Transverse colon (tissue), 4 donors: ENCODE results near the gene RNF150. TPM values are rescaled to one million over a fixed set of nuclear protein-coding genes. Genes with fewer than 3 reads are reported as not detected.

Experiments
- DNase-seq: peaks from one replicate; pipeline ENCODE4 v3.0.0-alpha.2; 2019
- H3K27ac ChIP-seq, 4 donors: fragments of 200-600 bp; sonication (generic); 2 replicates each; pipeline ENCODE4 v1.5.1; 2016 to 2018; ENCODE audit warnings: inconsistent platforms in 4 of 4
- H3K27me3 ChIP-seq: fragments of 200-600 bp; sonication (generic); 2 replicates; pipeline ENCODE4 v1.5.1; 2017; ENCODE audit warnings: inconsistent platforms
- H3K36me3 ChIP-seq, 4 donors: fragments of 200-600 bp; sonication (generic); 2 replicates each; pipeline ENCODE4 v1.5.1; 2017 to 2019; ENCODE audit warnings: inconsistent platforms in 4 of 4
- H3K4me1 ChIP-seq, 4 donors: fragments of 200-600 bp; sonication (generic); 2 replicates each; pipeline ENCODE4 v1.5.1; 2017 to 2020; ENCODE audit warnings: inconsistent platforms in 4 of 4
- H3K4me3 ChIP-seq, 4 donors: fragments of 200-600 bp; sonication (generic); 1 replicate in 1 of 4; 2 replicates in 3 of 4; pipeline versions ENCODE4 v1.5.1 to v1.6.1; 2017 to 2019; ENCODE audit warnings: inconsistent platforms in 4 of 4
- H3K9me3 ChIP-seq, 2 donors: fragments of 200-600 bp; sonication (generic); 2 replicates each; pipeline ENCODE4 v1.5.1; 2017 to 2019; ENCODE audit warnings: inconsistent platforms in 2 of 2
- CTCF ChIP-seq, 5 experiments: fragments of 200-600 bp in 3 of 5; fragments of 450-650 bp in 2 of 5; sonication (generic) in 3 of 5; IDR thresholded peaks; 1 replicate in 2 of 5; 2 replicates in 3 of 5; pipeline ENCODE4 v1.5.1; 2016 to 2017; ENCODE audit warnings: antibody characterized with exemption in 5 of 5, inconsistent platforms in 3 of 5, mild to moderate bottlenecking in 2 of 5, moderate library complexity in 1 of 5
- EP300 ChIP-seq: sonication (generic); formaldehyde crosslinking; IDR thresholded peaks from one replicate; pipeline ENCODE4 v1.6.1; 2017; ENCODE audit warnings: antibody characterized with exemption, low read depth
- POLR2A ChIP-seq: fragments of 450-650 bp; IDR thresholded peaks from one replicate; pipeline ENCODE4 v1.6.1; 2016; ENCODE audit warnings: antibody characterized with exemption, mild to moderate bottlenecking, moderate library complexity
- POLR2AphosphoS5 ChIP-seq, 3 donors: sonication (generic); formaldehyde crosslinking; IDR thresholded peaks; one replicate each; pipeline ENCODE4 v1.6.1; 2016; ENCODE audit warnings: antibody characterized with exemption in 3 of 3
- WGBS, 2 donors: methylation state at CpG; one replicate each; pipeline ENCODE4 v1.1.5; 2018; ENCODE audit warnings: low coverage in 1 of 2; 5-methylcytosine and 5-hydroxymethylcytosine counted together
- in situ Hi-C, 4 donors: fragments of 200-750 bp; cut with MboI; loops; one replicate each; pipeline versions ENCODE4 v1.15.0 to v1.15.1; 2017; ENCODE audit warnings: low sequenced_read_pairs in 3 of 4, low pct_ligation_motif_present in 1 of 4, low pct_unique_long_range_greater_than_20kb in 1 of 4
- intact Hi-C: fragments of 100-400 bp; cut with DNase I; formaldehyde crosslinking; loops from one replicate; pipeline ENCODE4 v1.15.1; 2023; ENCODE audit warnings: low total_unique reads
- total RNA-seq, 4 donors: library from RNA; depleted of rRNA; stranded (reverse); fragments of >200 nt; gene quantifications; one replicate each; pipeline ENCODE4 v1.1.0, GENCODE V29; 2016

Gene RNF150
- 10 to 100 TPM in 1 of 4 donors, 1 to 10 TPM in 3; 2.8 to 15.3 (median 7.9) TPM for total RNA-seq

DNA sequence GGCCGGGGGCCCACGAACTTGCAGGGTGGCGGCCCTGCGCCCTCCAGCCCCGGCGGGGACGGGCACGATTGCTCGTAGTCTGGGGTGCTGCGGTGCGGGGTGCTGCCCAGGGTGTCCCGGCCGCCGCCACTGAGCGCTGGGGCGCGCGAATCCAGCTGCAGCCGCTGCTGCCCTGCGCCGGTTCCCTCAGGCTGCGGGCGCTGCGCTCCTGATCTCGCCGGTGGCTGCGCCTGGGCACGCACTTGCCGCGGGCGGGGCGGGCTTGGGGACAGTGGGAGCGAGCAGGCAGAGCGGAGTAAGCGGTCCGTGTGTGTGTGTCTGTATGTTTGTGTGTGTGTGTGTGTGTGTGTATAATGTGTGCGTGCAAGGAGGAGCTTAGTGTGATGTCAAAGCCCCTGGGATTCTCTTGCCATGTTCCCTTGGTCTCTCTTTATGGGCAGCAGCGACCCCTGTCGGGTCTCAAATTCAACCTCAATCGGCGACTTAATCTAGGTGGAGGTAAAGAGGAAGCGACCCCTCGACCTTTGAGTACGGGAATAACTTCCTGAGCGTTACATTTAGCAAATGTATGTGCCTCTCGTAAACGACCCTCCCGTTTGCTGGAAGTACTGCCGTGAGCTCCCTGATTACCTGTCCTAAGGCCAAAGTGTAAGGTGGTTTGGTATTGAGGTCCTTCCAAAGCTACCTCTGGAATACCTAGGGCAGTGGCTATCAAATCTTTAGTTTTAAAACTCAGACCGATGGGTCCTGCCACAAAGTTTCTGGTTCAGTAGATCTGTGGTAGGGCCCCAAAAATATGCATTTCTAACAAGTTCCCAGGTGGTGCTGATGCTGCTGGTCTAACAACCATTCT lies at the start of gene RNF150:
Gene RNF150 (minus strand): TSS at position 324 of the 853 bp plus-strand sequence.
- TF ChIP-seq POLR2A (no peak), POLR2AphosphoS5 (IDR thresholded peaks at IDR 0.05) (peak; percentile 9 to 43 (median 37)), EP300 (no peak), CTCF (IDR thresholded peaks at IDR 0.05) (peak; percentile 47 to 62 (median 54))
- in situ Hi-C loops, result loop anchor here in 3 of 4 donors (10.0 kb wide), 2 partner anchors 259 to 269 kb away; no protein-coding TSS in a partner anchor
- peak; percentile 58 for DNase-seq
- Histone ChIP-seq H3K4me1 (peaks cover 0 to 18% (median 8%) of the 10 kb centered on the region in 4 donors), H3K4me3 (peak within 1 kb of the TSS; percentile 36 to 89 (median 58)), H3K27ac (peak within 1 kb of the TSS; percentile 81 to 86 (median 84)), H3K27me3 (peaks cover 62% of the 10 kb centered on the region), H3K36me3 (no peaks in the 10 kb centered on the region), H3K9me3 (no peaks in the 10 kb centered on the region)
- WGBS, 2 donors, result 3 to 20% methylated on average over 1 to 41 of the region's 50 CpGs
- intact Hi-C loops, result loop anchor here (10.0 kb wide), 1 partner anchor 139 kb away; no protein-coding TSS in a partner anchor

GRCh38 chr4:141180991-141181761 lies 47.9 kb upstream of the RNF150 start:
- H3K4me1 ChIP-seq, result no peaks in the 10 kb centered on the region
- in situ Hi-C loops, result no loop called here
- no peak for DNase-seq
- TF ChIP-seq CTCF (IDR thresholded peaks at IDR 0.05), result no peak
- no peak for TF ChIP-seq EP300
- no peak for TF ChIP-seq POLR2A
- no peak for TF ChIP-seq POLR2AphosphoS5 (IDR thresholded peaks at IDR 0.05)
- no peak overlapping the region for H3K27ac ChIP-seq
- no peaks in the 10 kb centered on the region for H3K9me3 ChIP-seq
- WGBS, 2 donors, result 75 to 86% methylated on average over 2 of the region's 2 CpGs
- H3K4me3 ChIP-seq, result no peak overlapping the region
- H3K27me3 ChIP-seq, result no peaks in the 10 kb centered on the region
- no peaks in the 10 kb centered on the region for H3K36me3 ChIP-seq
- intact Hi-C loops, result no loop called here

DNA sequence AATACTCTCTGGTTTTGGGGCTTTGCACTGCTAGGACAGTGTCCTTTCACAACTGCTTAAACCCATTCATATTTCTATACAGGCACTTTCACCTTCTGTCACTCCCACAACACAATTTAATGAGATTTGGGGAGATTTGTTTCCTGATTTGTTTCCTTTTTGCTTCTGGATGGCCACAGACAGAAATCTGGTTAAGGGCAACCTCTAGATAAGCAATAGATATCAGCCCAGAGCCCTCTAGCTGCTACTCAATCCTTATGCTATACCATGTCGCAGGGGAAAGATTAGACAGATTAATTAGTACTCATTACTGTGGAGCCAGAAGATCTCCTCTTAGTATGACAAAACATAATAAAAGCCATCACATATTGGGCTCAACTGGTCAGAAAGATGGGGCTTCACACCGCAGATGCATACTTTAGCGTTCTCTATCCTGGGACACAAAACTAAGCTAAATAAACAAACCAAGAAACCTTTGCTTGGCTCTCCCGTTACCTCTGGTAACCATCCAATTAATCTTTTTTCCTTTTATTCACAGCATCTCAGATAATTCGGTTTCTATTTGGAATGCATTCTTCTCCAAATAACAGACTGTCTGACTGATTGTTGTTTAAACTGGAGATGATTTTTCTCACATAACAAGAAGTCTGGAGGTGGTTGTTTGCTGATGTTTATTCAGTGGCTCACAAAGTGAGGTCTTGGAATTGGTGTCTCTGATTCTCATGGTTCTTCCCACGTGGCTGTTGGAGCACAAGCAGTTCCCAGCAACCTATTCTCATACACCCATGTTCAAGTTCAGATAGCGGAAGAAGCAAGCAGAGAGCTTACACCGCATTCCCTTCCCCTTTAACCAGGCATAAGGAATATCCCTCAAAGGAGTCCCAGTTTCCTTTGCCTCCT lies 46.5 kb upstream of the RNF150 start:
- no peaks in the 10 kb centered on the region for H3K27me3 ChIP-seq
- H3K36me3 ChIP-seq, result no peaks in the 10 kb centered on the region
- no peak overlapping the region for H3K27ac ChIP-seq
- 46 to 53% methylated on average over 6 to 8 of the region's 8 CpGs for WGBS, 2 donors
- no peaks in the 10 kb centered on the region for H3K9me3 ChIP-seq
- no peak overlapping the region for H3K4me3 ChIP-seq
- intact Hi-C loops, result no loop called here
- TF ChIP-seq POLR2A, result no peak
- TF ChIP-seq CTCF (IDR thresholded peaks at IDR 0.05), result no peak
- TF ChIP-seq EP300, result no peak
- no peak for TF ChIP-seq POLR2AphosphoS5 (IDR thresholded peaks at IDR 0.05)
- in situ Hi-C loops, result no loop called here
- DNase-seq, result no peak
- H3K4me1 ChIP-seq, result no peaks in the 10 kb centered on the region
